Heart left ventricle (tissue), 16 donors: ENCODE data around the gene BLOC1S6. TPM values are rescaled to one million over a fixed set of nuclear protein-coding genes. Genes with fewer than 3 reads are reported as not detected.
A peak's percentile ranks its signal among the peaks of the same experiment; 100 is the strongest.

Source experiments
- ATAC-seq, 4 donors: fragments of 200-7000 bp; cut with Tn5 transposase; one replicate each; pipeline ENCODE4 v1.9.1; 2020 to 2022; ENCODE audit warnings: moderate library complexity in 4 of 4, mild to moderate bottlenecking in 3 of 4, moderate number of reproducible peaks in 1 of 4
- DNase-seq, 5 donors: peaks; one replicate each; pipeline ENCODE4 v3.0.0-alpha.2; 2020
- H3K27ac ChIP-seq, 12 donors: fragments of 200-600 bp; sonication (generic) in 4 of 12; one replicate each; pipeline versions ENCODE4 v1.5.0 to v1.8.0; 2016 to 2022; ENCODE audit warnings: mild to moderate bottlenecking in 2 of 12
- H3K27me3 ChIP-seq, 9 donors: fragments of 200-600 bp; sonication (generic) in 2 of 9; one replicate each; pipeline versions ENCODE4 v1.5.1 to v1.8.0; 2016 to 2022; ENCODE audit warnings: mild to moderate bottlenecking in 3 of 9
- H3K36me3 ChIP-seq, 9 donors: fragments of 200-600 bp; sonication (generic) in 2 of 9; one replicate each; pipeline versions ENCODE4 v1.5.0 to v1.8.0; 2018 to 2022; ENCODE audit warnings: mild to moderate bottlenecking in 2 of 9
- H3K4me1 ChIP-seq, 12 donors: fragments of 200-600 bp; sonication (generic) in 4 of 12; one replicate each; pipeline versions ENCODE4 v1.5.0 to v1.8.0; 2016 to 2022; ENCODE audit warnings: mild to moderate bottlenecking in 3 of 12
- H3K4me3 ChIP-seq, 12 donors: fragments of 200-600 bp; sonication (generic) in 4 of 12; one replicate each; pipeline versions ENCODE4 v1.5.0 to v1.8.0; 2017 to 2022; ENCODE audit warnings: mild to moderate bottlenecking in 9 of 12, moderate library complexity in 4 of 12
- H3K9me3 ChIP-seq, 12 donors: fragments of 200-600 bp; sonication (generic) in 4 of 12; one replicate each; pipeline versions ENCODE4 v1.5.0 to v1.8.0; 2016 to 2022; ENCODE audit warnings: mild to moderate bottlenecking in 1 of 12
- CTCF ChIP-seq, 12 donors: fragments of 200-600 bp; sonication (generic) in 4 of 12; IDR thresholded peaks; one replicate each; pipeline versions ENCODE4 v1.5.0 to v1.8.0; 2018 to 2022; ENCODE audit warnings: antibody characterized with exemption in 12 of 12, mild to moderate bottlenecking in 5 of 12
- POLR2A ChIP-seq, 2 donors: fragments of 450-650 bp; IDR thresholded peaks; one replicate each; pipeline ENCODE4 v1.6.1; 2017; ENCODE audit warnings: antibody characterized with exemption in 2 of 2, mild to moderate bottlenecking in 2 of 2, moderate library complexity in 2 of 2
- WGBS, 4 donors: extraction: QIAGEN DNeasy Blood & Tissue Kit in 2 of 4; methylation state at CpG; one replicate each; pipeline versions ENCODE4 v1.1.5 to v1.1.7; 2013 to 2018; 5-methylcytosine and 5-hydroxymethylcytosine counted together
- intact Hi-C, 10 donors: fragments of 100-400 bp; cut with DNase I; formaldehyde crosslinking; loops; one replicate each; pipeline versions ENCODE4 v1.11.1 to v1.14.2; 2022
- polyA plus RNA-seq, 2 donors: library from polyadenylated mRNA; stranded (reverse); fragments of 200-250 nt; gene quantifications; one replicate each; pipeline ENCODE4 v1.2.3, GENCODE V29; 2013
- total RNA-seq, 9 donors: library from RNA; depleted of rRNA in 2 of 9; stranded (reverse); fragments of >200 nt in 2 of 9; fragmentation: NEBNext Ultra II Directional in 3 of 9; extraction: Animal tissue kit (Norgen Biotek cat#: 25700) in 3 of 9; gene quantifications; one replicate each; pipeline versions ENCODE4 v1.1.0 to v1.2.4, GENCODE V29; 2016 to 2023
- donor health status: ischemic (EF 13 %, LVEDD 7.1; RV severe dilation, severe dysfunction).
- donor health status: healthy with polysubstance abuse.
- donor health status: DM: no; HTN: yes; CAD: no.
- donor health status: DM: no; HTN: no; CAD: no.
- donor health status: ischemic (EF 25% LVEDD 6.9; RV normal size, moderate dysfunction).
- donor health status: ischemic (EF 25% LVEDD 5.7; RV mildly dilated, moderate dysfunction).
- donor health status: healthy.
- donor health status: DM: yes; HTN: yes; CAD: no.
- donor health status: ischemic (EF 35%, LVEDD 5.7; RV mildly dilated, moderate dysfunction).
- donor health status: nonischemic (EF 11% LVEDD 7.7; RV severe dilation, severe dysfunction).
- donor health status: DM: yes; HTN: yes; CAD: no.
- donor health status: PGD.
- donor health status: ischemic (EF 29% LVEDD 5.4; RV normal size, mild dysfunction).
- donor health status: nonischemic (EF 23%, LVEDD 6.1; RV moderate dilation, normal function).

BLOC1S6 gene
- total and polyA plus RNA-seq, 11 donors: 9.4 to 38.9 (median 26.6) TPM

GRCh38 chr15:45573961-45574629 lies 13.1 kb upstream of the BLOC1S6 start:
- 53 to 93% (median 78%) methylated on average over 3 to 7 of the region's 7 CpGs for WGBS, 4 donors
- H3K4me1 ChIP-seq: peaks cover 0 to 4% (median 0%) of the 10 kb centered on the region in 12 donors
- peaks cover 0 to 8% (median 0%) of the 10 kb centered on the region in 9 donors for H3K27me3 ChIP-seq
- DNase-seq: no peak
- TF ChIP-seq CTCF (IDR thresholded peaks at IDR 0.05): peak in 4 of 12 donors; percentile 4 to 17 (median 12)
- no peak for TF ChIP-seq POLR2A (IDR thresholded peaks at IDR 0.05)
- H3K4me3 ChIP-seq: no peak overlapping the region
- H3K27ac ChIP-seq: no peak overlapping the region
- no peaks in the 10 kb centered on the region for H3K36me3 ChIP-seq
- intact Hi-C loops: no loop called here
- peaks cover 0 to 4% (median 0%) of the 10 kb centered on the region in 12 donors for H3K9me3 ChIP-seq
- ATAC-seq: no peak

GRCh38 chr15:45581919-45582318 lies 5.3 kb upstream of the BLOC1S6 start:
- H3K4me1 ChIP-seq: peaks cover 0 to 11% (median 5%) of the 10 kb centered on the region in 12 donors
- no peaks in the 10 kb centered on the region for H3K9me3 ChIP-seq
- ATAC-seq (no peak), DNase-seq (no peak)
- no peaks in the 10 kb centered on the region for H3K36me3 ChIP-seq
- H3K27ac ChIP-seq: no peak overlapping the region
- WGBS, 4 donors: 94 to 97% (median 96%) methylated on average over 2 of the region's 2 CpGs
- intact Hi-C loops: no loop called here
- H3K27me3 ChIP-seq: no peaks in the 10 kb centered on the region
- TF ChIP-seq CTCF (IDR thresholded peaks at IDR 0.05) (no peak), POLR2A (IDR thresholded peaks at IDR 0.05) (no peak)
- no peak overlapping the region for H3K4me3 ChIP-seq

- Histone ChIP-seq H3K27ac (peak overlapping the region in 1 of 12 donors; percentile 47), H3K4me1 (peaks cover 6 to 23% (median 16%) of the 10 kb centered on the region in 12 donors), H3K36me3 (no peaks in the 10 kb centered on the region), H3K27me3 (no peaks in the 10 kb centered on the region), H3K4me3 (no peak overlapping the region), H3K9me3 (no peaks in the 10 kb centered on the region)
- ATAC-seq (no peak), DNase-seq (peak in 1 of 5 donors; percentile 21)
- WGBS, 4 donors: 81 to 89% (median 85%) methylated on average over 11 of the region's 11 CpGs
- intact Hi-C loops: no loop called here
- TF ChIP-seq POLR2A (IDR thresholded peaks at IDR 0.05): no peak
- no peak for TF ChIP-seq CTCF (IDR thresholded peaks at IDR 0.05)
Measured at GRCh38 chr15:45583731-45584639, 3.2 kb upstream of the BLOC1S6 start.
